Measurements from ENCODE around the gene ETV6. TPM values are rescaled to one million over a fixed set of nuclear protein-coding genes. Genes with fewer than 3 reads are reported as not detected.

ETV6 gene
- polyA plus RNA-seq, 1 donor: 16.3 TPM

DNA sequence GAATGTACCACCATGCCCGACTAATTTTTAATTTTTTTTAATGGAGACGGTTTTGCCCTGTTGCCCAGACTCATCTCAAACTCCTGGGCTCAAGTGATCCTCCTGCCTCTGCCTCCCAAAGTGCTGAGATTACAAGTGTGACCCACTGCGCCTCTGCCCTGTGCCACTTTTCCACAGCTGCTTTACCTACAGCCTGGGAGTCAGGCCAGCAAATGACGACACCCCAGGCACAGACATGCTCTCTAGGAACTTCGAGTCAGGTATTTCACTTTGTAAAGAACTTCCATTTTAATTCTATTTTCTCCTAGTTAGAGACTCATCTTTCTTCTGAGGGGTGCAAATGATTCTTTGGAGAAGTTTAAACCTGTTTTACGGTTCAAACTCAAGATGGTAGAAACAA is 89.0 kb downstream of the ETV6 start:
- DNase-seq: no peak

DNA sequence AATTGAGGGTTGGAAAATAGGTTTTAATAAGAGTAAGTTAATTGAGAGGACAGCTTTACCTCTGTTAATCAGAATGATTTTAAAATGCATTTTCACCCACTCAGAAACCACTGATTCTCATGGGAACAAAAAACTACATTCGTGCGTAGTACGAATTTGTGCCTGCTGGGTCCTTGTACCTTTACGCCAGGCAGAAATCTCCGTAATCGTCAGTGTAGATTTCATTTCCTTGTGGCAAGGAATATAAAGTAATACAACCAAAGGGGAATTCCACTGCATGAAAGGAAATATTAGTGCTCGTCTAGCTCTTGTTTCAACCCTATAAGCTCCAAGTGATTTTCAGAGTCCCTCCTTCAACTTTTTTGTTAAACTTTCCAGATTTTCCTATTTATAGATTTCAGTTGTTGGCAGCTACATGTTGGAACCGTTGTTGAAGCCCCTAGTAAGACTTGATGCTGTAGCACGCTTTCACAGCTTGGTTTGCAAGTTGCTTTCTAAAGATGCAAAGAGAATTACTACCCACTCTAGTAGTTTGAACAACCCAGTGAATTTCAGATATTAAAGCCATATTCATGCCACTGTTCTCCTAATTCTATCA is 90.6 kb downstream of the ETV6 start:
- DNase-seq: no peak

DNA sequence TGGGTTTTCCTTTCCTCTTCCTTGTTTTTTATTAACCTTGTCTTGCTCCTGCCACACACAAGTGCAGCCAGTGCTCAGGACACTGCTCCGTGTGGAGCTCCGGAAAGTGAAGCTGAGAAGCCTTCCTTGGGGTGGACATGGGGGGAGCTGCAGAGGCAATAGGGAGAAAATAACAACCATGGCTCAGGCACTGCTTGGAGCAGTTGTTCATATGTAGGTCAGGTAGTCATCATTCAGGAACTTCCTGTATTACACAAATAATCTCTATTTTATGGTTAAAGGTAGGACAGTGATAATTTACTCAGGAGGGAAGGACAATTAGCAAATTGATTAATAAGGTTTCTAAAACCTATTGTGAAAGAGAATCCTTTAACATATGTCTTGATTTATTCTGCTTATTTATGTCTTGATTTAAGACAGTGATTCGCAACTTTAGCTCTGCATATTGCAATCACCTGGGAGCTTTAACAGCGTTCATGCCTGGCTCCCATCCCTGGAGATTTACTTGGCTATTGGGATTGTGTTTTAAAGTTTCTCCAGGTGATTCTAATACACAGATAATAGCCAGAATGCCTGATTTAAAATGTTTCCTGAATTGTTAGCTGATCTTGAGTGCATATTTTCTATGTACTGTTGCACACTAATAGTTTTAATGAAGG is 92.1 kb downstream of the ETV6 start:
- no peak for DNase-seq

DNA sequence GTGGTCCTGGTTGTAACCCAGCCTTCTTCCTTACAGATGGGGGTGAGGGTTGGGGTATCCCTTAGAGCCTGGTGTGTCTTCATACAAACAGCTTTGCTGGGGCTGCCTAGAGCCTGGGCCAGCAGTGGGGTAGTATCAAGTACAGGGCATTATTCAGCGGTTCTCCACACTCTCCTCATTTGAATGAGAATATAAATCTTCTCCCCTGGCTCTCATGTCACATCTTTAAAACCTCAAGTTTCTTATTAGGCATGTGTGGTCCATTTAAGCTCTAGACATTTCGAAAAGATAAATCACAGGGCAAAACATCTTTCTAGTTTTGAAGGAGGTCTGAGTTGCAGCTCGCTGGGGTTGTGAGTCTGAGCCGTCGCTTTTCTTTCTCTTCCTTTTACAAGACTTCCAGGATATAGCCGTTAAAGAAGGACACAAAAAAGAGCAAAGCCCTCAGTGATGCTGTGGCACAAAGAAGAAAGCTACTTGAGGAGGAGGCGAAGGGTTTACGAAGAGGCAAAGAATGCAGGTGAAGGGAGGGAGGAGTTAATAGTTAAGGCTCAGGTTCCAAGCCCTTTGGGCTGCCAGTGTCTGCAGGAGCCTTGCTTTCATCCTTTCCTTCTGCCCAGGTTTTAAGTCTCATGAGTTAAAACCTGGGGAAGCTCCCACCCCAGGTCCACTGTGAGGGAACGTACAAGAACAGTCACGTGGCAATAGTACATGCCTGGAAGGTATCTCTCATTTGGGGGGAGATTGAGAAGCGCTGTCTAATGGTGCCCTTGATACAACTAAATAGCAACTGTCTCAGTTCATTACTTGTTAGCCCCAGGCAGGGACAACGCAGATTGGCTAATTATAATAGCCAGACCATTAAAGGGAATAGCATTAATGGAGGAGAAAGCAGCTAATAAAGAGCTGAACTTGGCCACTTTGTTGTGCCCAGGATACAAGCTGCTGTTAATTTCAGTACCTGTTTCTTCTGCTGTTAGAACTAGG is 94.2 kb downstream of the ETV6 start:
- DNase-seq: no peak

DNA sequence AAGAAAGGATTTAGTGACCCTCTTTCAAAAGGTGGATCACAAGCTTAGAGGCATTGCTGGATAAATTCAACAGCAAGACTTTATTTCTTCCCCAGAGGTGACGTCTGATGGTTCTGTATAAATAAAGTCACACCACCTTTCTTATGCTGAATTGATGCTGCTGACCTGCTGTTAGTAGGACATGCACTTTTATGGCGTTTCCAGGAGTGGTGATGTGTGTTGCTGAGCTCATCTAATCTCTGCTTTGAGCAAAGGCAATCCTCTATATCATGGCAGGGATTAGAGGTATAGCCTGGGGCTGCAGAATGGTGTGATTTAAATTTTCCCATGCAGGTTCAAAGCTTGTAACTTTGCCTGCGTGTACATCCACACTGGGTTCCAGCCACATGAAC is 94.9 kb downstream of the ETV6 start:
- DNase-seq: no peak

DNA sequence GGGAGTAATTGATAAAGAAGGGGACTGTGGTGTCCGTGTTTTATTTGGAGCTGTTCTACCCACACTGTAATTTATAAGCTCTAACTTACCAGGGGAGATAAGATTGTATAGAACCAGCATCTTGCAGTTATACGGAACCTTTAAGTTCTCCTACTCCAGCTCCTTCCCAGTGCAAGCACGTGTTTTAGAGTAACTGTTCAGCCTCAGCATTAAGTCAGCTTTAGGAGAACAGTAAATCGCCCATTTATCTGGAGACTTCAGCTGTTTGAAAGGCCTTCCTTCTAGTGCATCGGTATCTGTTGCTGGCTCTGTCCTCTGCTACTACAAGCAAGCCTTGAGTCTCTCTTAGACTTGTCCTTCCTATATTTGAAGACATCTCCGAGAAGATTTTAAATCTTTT is 95.6 kb downstream of the ETV6 start:
- no peak for DNase-seq

DNA sequence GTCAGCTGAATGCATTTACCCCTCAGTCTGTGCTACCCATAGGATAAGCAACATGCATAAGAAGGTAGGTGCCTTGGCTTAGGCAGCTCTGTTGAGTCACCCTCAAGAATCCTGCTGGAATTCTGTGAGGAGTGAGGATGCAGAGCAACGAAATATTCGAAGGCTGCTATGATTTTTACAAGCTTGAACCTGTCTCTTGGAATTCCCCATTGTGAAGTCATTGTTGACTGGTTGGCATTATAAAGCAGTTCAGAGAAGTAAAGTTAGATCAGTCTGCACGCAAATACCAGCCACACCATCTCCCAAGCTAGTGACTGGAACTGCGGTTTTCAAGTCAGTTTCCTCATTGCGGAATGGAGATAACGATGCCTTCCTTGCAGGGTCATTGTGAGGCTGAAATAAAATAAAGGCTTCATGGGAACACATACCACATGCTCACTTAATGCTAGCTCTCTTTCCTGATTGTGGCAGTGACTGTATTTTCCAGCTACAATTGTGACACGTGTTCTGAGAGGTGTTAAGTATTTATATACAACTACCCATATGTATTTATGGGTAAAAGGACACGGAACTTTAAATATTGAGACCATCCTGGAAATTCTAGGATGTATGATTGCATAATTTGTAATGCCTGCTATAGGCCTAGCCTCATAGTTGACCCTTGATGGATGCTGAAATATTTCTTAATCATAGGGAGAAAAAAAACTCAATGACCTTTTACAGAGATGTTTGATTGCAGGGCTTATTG is 96.7 kb downstream of the ETV6 start:
- no peak for DNase-seq

DNA sequence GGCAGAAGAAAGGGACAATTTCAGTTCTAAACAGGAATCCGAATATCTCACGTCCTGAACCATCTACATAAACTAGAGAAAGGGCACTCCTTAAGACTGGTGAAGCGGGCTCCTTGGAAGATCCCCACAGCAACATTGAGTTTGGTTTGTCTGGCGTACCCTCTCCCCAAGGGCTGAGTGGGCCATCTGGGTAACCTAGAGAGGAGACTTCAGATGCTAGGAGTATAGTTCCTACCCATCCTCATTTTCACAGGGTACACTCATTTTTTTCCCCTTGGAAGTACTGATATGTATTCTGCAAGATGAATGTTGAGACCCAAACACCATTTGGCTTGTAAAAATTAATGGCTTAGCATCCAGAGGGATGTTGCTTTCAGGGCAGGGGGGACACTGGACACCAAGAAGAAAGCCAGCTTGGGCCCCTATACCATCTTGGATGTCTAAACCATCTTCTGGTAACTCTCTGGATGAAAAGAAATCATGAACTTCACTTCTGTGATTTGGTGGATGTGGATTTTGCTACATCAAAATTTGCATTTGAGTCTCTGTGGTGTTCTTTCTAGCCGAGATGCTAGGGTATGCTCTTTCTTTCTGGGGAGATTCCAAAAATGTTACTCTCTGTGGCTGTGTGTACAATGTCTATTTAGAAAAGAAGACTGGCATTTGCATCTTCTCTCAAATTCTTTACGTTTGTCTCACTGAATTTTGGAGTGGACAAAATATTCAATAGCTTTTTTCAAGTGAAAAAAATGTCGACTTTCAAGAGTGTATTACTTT is 97.7 kb downstream of the ETV6 start:
- no peak for DNase-seq

DNA sequence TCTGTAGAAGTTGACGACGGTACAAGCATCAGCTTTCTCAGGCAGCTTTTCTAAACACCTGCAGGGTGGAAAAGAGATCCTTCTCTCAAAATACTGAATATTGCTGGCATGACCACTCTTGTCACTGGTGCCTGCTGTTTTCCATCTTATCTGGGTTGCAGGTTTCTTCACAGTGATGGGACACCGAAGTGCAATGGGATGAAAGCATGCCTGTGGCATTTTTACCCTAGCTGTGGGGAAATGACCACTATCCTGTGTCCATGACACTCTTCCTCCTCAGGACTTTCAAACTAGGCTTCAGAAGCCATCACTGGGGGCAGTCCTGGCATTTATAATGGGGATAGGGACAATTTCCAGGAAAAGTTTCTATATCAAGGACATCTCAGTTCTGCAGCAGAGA is 98.5 kb downstream of the ETV6 start:
- DNase-seq: no peak

DNA sequence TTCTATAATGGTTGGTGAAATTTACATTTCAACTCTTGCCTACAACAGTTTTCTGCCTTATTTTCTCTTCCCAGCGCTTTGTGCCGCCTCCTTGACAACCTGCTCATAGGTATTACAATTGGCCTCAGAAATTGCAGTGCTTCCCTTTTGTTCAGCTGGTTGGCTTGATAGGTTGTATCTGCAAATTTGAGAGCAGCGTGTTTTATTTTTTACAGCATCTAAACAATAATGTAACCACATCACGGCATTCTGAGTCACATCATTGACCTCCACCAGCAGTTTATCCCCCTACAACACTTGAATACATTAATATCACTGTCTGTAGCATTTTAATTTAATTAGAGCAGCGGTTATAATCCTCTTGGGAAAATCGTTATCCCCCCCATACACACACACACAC is 99.4 kb downstream of the ETV6 start:
- DNase-seq: no peak

DNA sequence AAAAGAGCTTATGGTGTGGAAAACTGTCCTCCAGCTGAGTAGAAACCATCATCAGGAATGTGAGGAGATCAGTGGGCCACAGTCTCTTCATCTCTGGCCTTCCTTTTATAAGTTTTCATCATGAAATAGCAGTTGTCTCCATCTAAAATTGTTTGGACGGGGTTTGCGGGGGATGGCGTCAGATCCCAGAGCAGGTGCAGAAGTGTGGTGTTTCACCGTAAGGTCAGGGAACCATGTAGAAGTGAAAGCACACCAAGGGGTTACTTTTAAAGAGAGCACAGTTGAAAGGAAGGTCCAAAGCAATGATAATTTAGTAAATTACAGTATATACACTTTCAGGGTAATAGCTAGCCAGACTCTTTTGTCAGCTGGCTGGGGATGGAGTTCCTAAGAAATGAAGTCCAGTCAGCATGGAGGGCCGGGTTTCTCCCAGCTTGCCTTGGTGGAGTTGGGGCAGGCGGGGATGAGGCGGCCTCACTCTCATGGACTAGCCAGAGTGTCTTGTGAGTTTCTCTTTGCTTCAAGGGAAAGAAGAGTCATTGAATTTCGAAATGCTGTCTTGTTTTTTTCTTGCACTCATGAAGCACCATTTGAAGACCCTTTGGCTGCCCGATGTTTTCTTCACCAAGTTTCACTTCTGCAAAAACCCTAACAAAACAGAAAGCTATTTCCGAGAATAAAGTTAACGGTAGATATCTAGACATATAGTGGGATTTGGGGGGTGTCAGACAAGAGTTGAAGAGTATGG is 100.6 kb downstream of the ETV6 start:
- DNase-seq: no peak

DNA sequence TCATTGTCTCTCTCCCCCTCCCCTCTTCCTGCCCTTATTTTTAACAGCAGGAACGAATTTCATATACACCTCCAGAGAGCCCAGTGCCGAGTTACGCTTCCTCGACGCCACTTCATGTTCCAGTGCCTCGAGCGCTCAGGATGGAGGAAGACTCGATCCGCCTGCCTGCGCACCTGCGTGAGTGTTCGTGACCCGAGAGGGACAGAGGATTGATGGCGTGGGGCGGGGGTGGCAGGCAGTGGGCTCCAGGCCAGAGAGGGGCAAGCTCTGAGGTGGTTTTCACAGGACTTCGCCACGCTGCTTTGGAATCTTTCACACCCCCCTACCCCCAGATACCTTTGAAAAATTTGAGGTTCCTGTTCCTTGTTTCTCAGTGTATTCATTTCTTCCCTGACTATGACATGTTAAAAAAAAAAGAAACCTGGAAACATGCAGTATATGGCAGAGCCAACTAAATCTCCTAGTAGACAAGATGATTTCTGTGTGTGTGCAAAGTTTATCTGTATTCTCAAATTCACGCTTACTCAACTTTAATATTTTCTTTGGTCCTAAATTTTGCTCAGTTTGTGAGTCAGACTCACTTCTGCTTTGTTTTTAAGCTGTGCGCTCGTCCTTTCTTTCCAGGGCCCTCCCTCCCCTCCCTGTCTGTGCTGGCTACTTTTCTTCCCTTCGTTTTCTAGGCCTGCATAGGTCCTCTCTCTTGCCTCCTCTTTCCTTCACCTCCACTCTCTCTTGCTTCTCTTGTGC is 103.1 kb downstream of the ETV6 start:
- no peak for DNase-seq

DNA sequence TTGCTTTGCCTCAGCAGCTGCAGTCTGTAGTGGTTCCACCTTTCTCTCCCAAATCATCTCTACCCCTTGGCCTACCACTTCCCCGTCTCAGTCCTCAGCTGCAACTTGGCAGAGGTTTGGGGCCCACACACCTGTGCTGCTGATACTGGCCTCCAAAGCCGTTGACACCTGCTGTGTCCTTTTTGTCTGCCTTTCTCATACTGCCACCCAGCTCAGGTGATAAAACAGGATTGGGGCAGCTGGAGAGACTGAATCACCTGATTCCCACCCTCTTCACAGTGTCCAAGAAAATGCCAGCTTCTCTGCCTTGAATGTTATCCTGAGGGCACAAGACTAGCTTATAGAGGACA is 103.7 kb downstream of the ETV6 start:
- DNase-seq: no peak

DNA sequence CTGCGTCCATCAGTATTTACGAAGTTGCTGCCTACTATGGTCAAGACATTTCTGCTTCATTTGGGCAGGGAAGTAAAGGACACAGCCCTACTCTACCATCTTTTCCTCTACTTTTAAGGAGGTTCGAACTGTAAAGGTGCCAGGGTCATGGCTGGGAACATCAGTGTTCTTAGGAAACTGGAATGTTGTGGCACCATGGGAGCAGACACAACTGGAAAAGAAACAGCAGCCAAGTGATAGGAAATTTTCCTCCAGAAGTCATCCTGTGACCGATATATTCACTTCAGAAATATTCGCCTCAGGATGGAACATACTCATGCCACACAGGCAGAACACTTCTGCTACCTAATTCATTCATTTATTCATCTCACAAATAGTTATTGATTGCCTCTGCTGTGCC is 104.4 kb downstream of the ETV6 start:
- DNase-seq: no peak

DNA sequence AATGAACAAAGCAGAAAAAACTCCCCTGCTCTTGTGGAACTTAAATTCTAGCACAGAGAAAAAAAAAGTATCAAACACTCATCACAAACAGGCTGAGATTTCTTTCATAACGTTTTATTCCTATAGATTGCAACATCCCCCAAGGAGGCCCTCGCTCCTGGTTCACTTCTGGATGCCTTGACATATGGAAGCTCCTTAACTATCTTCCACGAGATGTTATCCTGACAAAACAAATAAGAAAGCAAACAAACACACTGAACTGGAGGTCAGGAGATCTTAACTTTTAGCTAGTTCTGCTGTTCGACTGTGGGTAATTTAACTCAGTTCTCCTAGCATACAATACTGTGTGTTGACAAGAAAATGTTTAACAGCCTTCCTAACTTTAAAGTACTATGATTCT is 104.8 kb downstream of the ETV6 start:
- no peak for DNase-seq

DNA sequence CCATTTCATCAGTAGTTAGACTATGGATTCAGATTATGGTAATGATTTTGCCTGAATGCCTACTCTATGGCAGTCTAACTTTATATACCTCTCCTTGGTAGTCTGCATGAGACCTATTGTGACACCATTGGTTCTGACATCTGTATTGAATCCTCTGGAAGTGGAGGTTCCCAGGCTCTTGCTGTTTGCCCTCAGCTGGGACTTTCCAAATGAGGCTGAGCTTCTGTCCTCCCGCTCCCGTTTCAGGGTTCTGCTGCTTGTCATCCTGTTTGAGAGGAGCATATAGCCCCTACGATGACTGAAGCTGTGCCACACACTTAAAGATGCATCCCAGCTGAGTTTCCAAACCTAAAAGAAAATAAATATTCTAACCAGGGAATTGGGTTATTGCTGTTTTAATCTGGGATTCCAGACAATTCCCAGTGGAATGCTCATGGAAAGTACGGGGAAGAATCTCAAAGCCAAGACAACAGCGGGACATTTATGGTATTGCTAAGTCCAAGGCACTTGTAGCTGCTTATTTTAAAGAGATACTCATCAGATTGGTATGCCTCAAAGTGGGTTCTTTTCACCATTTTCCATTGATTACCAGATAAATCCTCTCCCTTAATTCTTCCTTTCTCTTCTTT is 105.9 kb downstream of the ETV6 start:
- no peak for DNase-seq

DNA sequence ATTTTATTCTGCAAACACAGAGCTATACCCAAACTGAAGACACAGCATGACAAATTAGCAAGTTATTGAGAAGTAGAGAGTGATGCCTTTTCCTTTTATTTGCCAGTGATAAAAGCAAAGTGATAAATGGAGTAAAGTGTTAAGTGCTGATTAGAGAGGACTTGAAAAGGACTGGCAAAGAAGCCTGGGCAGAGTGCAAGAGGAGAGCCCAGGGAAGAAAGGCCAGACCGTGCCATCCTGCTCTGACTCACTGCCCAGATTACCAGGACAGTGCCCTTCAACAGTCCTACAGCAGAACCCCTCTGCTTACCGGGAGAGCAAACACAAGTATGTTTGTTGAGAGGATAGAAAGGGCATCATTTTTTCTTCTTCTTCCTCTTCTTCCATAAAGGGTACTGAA is 106.5 kb downstream of the ETV6 start:
- DNase-seq: no peak

DNA sequence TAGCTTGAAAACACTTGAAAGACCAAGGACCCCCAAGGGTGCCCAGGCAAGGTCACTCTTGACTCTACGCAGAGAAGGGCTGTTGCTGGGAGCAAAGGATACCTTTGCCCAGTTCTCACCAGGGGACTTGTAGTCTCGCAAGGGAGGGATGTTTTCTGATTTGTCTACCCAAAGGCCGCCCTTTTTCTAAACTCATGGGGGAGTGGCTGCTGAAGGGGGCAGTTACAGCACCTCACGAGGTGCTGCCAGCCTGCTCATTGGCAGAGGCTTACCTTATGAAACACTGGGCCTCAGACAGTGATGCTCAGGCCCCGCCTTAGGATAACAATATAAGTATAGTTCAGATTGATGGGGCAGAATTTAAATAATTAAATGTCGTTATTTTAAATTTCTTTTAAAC is 107.0 kb downstream of the ETV6 start:
- DNase-seq: no peak

DNA sequence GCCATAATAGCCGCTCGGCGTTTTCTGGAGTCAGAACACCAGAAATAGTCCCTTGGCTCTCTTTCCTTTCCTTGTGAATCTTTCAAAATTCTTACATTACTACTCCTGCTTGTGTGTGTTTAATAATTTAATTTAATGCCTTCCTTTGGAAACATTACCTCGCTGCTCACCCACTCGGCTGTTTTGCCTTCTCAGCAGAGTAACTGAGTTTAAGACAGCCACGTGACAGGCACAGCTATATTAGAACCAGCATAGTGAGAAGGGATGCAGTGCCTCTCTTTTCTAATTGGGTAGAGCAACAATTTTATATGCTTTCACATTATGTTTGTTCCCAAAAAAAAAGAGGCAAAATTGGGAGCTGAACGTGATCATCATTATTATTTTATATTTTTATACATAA is 107.6 kb downstream of the ETV6 start:
- DNase-seq: no peak

DNA sequence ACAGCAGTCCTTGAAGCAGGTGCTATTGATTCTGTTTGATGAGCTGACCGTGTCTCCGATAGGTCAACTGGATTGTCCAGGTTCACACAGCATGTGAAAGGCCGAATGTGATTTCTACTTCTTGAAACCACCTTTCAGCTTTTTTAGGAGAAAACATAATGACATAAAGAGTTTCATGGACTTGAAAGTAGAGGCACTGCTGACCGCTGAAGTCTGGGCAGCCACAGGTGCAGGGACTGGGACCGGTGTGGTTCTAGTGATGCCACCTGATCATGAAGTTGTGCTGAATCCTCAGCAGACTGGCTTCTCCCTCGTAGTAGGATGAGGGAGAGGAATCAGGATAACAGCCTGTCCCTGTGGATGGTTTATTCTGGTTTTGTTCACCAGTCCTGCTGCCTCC is 108.1 kb downstream of the ETV6 start:
- DNase-seq: no peak

Measured in left kidney (tissue), 2 donors.